OCI-LY7 (cell line): ENCODE measurements around the gene ADGRG6.

ENCODE experiments used
- CTCF ChIP-seq: fragments of 200-600 bp; sonication (generic); conservative IDR thresholded peaks from 2 replicates; pipeline ENCODE4 v1.5.1; 2014; ENCODE audit warnings: mild to moderate bottlenecking, antibody characterized with exemption, low read length, moderate library complexity, mixed read lengths
- EZH2phosphoT487 ChIP-seq: fragments of 200-600 bp; sonication (generic); IDR thresholded peaks from 2 replicates; pipeline ENCODE4 v1.6.1; 2018; ENCODE audit warnings: low read depth, borderline replicate concordance, mild to moderate bottlenecking, mixed run types, antibody characterized with exemption, low read length, moderate library complexity, mixed read lengths

- TF ChIP-seq CTCF, result no peak
- TF ChIP-seq EZH2phosphoT487, result no peak
Observed at GRCh38 chr6:142414462-142415250, 112.8 kb downstream of the ADGRG6 start.
